Measurements from ENCODE around the gene CYFIP1.

CYFIP1 gene

GRCh38 chr15:22889146-22889818 lies 90.9 kb downstream of the CYFIP1 start:
- DNase-seq (ENCODE audit: low read depth): no peak

DNA sequence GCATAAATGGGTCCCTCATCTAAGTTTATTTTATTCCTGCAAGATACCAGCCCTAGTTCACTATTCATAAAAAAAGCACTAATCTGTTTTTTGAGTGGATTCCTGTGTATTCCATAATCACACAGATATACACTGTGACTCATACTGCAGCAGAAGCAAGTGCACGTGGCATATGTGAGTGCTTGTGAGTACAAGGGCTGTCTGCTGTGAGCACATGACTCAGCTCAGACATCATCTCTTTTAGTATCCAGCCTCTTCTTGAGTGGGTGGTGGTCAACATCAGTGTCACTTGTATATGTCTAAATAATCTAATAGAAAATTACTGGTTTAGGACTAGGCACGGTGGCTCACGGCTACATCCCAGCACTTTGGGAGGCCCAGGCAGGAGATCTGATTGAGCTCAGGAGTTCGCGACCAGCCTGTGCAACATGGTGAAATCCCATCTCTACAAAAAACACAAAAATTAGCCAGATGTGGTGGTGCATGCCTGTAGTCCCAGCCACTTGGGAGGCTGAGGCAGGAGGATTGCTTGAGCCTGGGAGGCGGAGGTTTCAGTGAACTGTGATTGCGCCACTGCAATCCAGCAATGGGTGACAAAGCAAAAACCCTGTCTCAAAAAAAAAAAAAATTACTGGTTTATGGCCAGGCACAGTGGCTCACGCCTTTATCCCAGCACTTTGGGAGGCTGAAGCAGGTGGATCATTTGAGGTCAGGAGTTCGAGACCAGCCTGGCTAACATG lies 91.9 kb downstream of the CYFIP1 start:
- DNase-seq (ENCODE audit: low read depth): no peak

DNA sequence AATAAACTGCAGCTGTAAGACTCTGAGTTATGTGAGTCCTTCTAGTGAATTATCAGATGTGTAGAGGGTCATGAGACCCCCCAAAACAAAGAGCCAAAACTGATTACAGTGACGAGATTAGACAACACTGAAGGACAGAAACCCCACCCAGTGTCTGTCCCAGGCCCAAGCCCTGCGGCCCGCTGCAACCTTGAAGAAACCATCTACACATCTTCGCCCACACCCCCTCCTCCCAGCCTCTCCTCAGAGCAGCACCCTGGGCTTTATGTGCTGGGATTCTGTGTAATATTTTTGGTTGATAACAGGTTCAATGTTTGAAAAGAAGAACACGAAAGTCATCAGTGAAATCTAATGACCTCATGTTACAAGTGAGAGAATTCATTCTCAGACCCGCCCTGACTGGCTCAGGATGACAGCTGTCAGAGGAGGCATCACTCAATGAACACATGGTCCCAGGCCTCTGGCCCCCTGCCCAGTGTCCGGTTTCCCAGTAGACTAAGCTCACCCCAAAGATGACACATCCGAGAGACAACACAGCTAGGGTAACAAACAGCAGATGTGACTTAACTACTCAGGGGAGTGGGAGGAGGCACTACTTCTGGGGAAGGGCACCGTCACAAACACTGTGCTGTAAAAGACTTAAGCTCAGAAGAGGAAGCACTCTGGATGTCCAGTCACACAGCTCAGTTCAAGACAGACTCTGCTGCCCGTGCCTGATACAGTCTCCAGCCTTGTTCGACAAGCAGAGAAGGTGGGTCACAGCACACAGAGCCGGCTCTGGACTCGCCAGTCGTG lies 92.8 kb downstream of the CYFIP1 start:
- no peak for DNase-seq (ENCODE audit: low read depth)

GRCh38 chr15:22885120-22885519 lies 95.0 kb downstream of the CYFIP1 start:
- DNase-seq (ENCODE audit: low read depth): no peak

DNA sequence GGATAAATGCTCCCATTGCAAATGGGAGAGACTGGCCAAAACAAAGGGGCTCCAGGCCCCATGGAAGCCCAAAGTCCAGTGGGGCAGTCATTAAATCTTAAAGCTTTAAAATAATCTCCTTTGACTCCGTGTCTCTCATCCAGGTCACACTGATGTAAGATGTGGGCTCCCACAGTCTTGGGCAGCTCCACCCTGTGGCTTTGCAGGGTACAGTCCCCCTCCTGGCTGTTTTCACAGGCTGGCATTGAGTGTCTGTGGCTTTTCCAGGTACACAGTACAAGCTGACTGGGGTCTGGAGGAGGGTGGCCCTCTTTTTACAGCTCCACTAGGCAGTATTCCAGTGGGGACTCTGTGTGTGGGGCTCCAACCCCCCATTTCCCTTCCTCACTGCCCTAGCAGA lies 95.8 kb downstream of the CYFIP1 start:
- no peak for DNase-seq (ENCODE audit: low read depth)

- no peak for DNase-seq (ENCODE audit: low read depth)
Observed at GRCh38 chr15:22883196-22883595, 97.0 kb downstream of the CYFIP1 start.

GRCh38 chr15:22881739-22882440 lies 98.3 kb downstream of the CYFIP1 start:
- DNase-seq (ENCODE audit: low read depth): no peak

- DNase-seq (ENCODE audit: low read depth): no peak
Observed at GRCh38 chr15:22880981-22881738, 99.0 kb downstream of the CYFIP1 start.

- DNase-seq (ENCODE audit: low read depth): no peak
Observed at GRCh38 chr15:22880068-22880980, 99.8 kb downstream of the CYFIP1 start.

DNA sequence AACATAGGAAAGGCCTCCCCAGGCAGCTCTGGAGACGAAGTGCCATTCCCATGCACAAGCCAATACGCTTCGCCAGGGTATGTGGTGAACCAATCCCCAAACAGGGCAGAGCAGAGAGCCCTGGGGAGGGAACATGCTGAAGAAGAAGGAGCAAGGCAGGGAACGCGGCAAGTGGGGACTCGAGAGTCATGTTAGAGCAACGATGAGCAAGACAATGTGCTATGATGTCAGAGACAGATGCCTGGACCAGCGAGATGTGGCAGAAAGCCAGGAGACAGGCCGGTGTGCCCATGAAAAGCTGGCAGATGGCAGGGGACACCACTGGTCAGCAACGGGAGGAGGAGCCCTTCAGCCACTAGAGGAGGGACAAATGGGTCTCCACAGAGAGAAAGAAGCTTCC lies 102.1 kb downstream of the CYFIP1 start:
- DNase-seq (ENCODE audit: low read depth): no peak

DNA sequence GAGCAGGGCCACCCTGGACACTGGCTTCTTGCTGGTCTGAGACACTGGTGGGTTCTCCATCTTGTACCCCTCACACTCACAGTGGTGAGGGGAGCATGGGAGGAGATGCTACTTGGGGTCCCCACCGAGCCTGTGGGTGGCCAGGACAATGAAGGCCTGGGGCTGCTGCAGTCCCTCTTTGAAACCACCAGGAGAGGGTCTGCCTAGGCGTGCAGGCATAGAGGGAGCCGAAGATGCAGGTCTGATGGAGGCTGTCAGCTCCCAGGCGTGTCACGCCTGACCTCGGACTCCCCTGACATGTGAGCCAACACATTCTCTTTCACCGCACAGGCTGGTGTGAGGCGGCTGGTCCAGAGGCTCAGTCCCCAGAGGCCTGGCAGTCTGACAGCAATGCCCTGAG lies 102.6 kb downstream of the CYFIP1 start:
- no peak for DNase-seq (ENCODE audit: low read depth)

DNA sequence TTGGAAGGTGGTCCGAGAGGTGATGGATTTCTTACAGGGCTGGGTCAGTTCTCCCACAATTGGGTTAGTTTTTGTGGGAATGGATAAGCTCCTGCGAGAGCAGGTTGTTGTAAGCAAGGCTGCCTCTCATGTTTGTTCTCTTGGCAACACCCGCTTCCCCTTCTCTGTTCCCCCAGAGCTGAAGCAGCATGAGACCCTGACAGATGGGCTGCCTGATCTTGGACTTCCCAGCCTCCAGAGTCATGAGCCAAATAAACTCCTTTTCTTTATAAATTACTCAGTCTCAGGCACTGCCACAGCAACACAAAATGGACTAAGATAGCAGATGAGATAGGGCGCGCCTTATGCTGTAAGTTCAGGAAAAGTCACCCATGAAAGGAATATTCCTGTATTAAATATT lies 103.1 kb downstream of the CYFIP1 start:
- DNase-seq (ENCODE audit: low read depth): no peak

GRCh38 chr15:22874966-22875365 lies 105.2 kb downstream of the CYFIP1 start:
- DNase-seq (ENCODE audit: low read depth): no peak

DNA sequence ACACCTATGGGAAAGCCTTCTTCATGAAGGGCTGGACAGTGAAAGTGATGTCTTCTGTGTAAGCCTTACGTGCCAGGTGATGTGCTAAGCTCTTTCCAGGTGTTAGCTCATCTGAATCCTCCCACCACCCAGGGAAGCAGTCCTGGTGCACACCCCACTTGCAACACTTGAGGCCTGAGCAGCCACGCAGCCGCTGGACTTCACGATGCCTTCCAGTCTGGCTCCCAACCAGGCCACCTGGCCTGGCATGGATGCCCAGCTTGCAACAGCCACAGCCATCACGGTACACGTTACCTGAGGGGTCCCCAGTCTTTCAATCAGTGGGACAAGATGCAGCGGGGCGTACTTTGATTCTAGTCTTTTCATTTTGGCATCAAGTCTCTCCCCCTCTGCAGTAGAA lies 105.9 kb downstream of the CYFIP1 start:
- no peak for DNase-seq (ENCODE audit: low read depth)

DNA sequence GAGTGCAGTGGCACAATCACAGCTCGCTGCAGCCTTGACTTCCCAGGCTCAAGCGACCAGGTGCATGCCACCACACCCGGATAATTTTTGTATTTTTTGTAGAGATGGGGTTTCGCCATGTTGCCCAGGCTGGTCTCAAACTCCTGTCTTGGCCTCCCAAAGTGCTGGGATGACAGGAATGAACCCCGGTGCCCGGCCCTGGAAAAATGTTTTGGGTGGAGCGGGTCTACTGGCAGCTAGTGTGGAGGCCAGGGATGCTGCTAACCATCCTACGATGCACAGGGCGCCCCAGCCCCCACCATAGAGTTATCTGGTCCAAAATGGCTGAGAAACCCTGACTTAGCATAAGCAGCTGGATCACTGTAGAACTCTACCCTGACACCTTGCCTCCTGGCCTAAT lies 106.3 kb downstream of the CYFIP1 start:
- DNase-seq (ENCODE audit: low read depth): no peak

GRCh38 chr15:22872936-22873701 lies 107.0 kb downstream of the CYFIP1 start:
- DNase-seq (ENCODE audit: low read depth): no peak

GRCh38 chr15:22871481-22872086 lies 108.6 kb downstream of the CYFIP1 start:
- DNase-seq (ENCODE audit: low read depth): no peak

- no peak for DNase-seq (ENCODE audit: low read depth)
Observed at GRCh38 chr15:22870865-22871264, 109.3 kb downstream of the CYFIP1 start.

GRCh38 chr15:22869856-22870255 lies 110.3 kb downstream of the CYFIP1 start:
- no peak for DNase-seq (ENCODE audit: low read depth)

All from activated T-helper 9 cell treated with anti-CD3 and anti-CD28 coated beads, Interleukin-2, amount 50 U/mL, for 16 hours (primary cell).